Thyroid gland (tissue), 4 donors: ENCODE data around the gene SLC4A1AP. TPM values are rescaled to one million over a fixed set of nuclear protein-coding genes. Genes with fewer than 3 reads are reported as not detected.

Experiments used
- DNase-seq, 2 donors: peaks; one replicate each; pipeline ENCODE4 v3.0.0-alpha.2; 2019
- H3K27ac ChIP-seq, 3 donors: fragments of 200-600 bp; sonication (generic); 1 replicate in 2 of 3; 2 replicates in 1 of 3; pipeline ENCODE4 v1.5.1; 2016 to 2019; ENCODE audit warnings: mild to moderate bottlenecking in 1 of 3, moderate library complexity in 1 of 3
- H3K27me3 ChIP-seq: fragments of 200-600 bp; sonication (generic); one replicate; pipeline ENCODE4 v1.5.1; 2019
- H3K36me3 ChIP-seq, 2 donors: fragments of 200-600 bp; sonication (generic); one replicate each; pipeline ENCODE4 v1.5.1; 2016 to 2019
- H3K4me1 ChIP-seq, 2 donors: fragments of 200-600 bp; sonication (generic); one replicate each; pipeline ENCODE4 v1.5.1; 2017 to 2019
- H3K4me3 ChIP-seq, 3 donors: fragments of 200-600 bp; sonication (generic); replicated peaks in 1 of 3; 1 replicate in 2 of 3; 2 replicates in 1 of 3; pipeline ENCODE4 v1.5.1; 2016; ENCODE audit warnings: mild to moderate bottlenecking in 1 of 3
- H3K9me3 ChIP-seq: fragments of 200-600 bp; sonication (generic); one replicate; pipeline ENCODE4 v1.5.1; 2017
- CTCF ChIP-seq, 6 experiments: fragments of 200-600 bp in 3 of 6; fragments of 450-650 bp in 3 of 6; sonication (generic) in 3 of 6; IDR thresholded peaks; one replicate each; pipeline ENCODE4 v1.5.1; 2016 to 2019; ENCODE audit warnings: antibody characterized with exemption in 6 of 6, mild to moderate bottlenecking in 2 of 6, inconsistent platforms in 1 of 6, moderate library complexity in 1 of 6
- POLR2A ChIP-seq, 2 donors: fragments of 450-650 bp; IDR thresholded peaks; one replicate each; pipeline ENCODE4 v1.6.1; 2017; ENCODE audit warnings: antibody characterized with exemption in 2 of 2, mild to moderate bottlenecking in 2 of 2, moderate library complexity in 1 of 2
- WGBS, 2 donors: methylation state at CpG; one replicate each; pipeline ENCODE4 v1.1.5; 2017; 5-methylcytosine and 5-hydroxymethylcytosine counted together
- intact Hi-C: fragments of 100-400 bp; cut with DNase I; formaldehyde crosslinking; loops from one replicate; pipeline ENCODE4 v1.15.1; 2023
- total RNA-seq, 4 donors: library from RNA; depleted of rRNA; stranded (reverse); fragments of >200 nt; gene quantifications; one replicate each; pipeline ENCODE4 v1.2.3, GENCODE V29; 2016

Gene SLC4A1AP
- total RNA-seq, 4 donors from 2014 or later, result 16.5 to 26.6 (median 23.4) TPM

GRCh38 chr2:27634291-27634690 is 29.4 kb upstream of the SLC4A1AP start:
- H3K9me3 ChIP-seq, result no peaks in the 10 kb centered on the region
- no peak overlapping the region for H3K4me3 ChIP-seq
- intact Hi-C loops, result no loop called here
- H3K27ac ChIP-seq, result no peak overlapping the region
- TF ChIP-seq POLR2A (IDR thresholded peaks at IDR 0.05), result no peak
- TF ChIP-seq CTCF (IDR thresholded peaks at IDR 0.05), result no peak
- peaks cover 41 to 46% of the 10 kb centered on the region in 2 donors for H3K36me3 ChIP-seq
- no peak for DNase-seq
- WGBS, 2 donors, result 96 to 97% methylated on average over 2 of the region's 2 CpGs
- peaks cover 6 to 8% of the 10 kb centered on the region in 2 donors for H3K4me1 ChIP-seq
- H3K27me3 ChIP-seq, result no peaks in the 10 kb centered on the region

GRCh38 chr2:27636766-27637165 is 26.9 kb upstream of the SLC4A1AP start:
- intact Hi-C loops, result no loop called here
- no peaks in the 10 kb centered on the region for H3K4me1 ChIP-seq

GRCh38 chr2:27638037-27638637 is 25.6 kb upstream of the SLC4A1AP start:
- peaks cover 64 to 67% of the 10 kb centered on the region in 2 donors for H3K36me3 ChIP-seq
- no peaks in the 10 kb centered on the region for H3K9me3 ChIP-seq
- intact Hi-C loops, result no loop called here
- WGBS, 2 donors, result 86 to 90% methylated on average over 3 of the region's 3 CpGs
- no peaks in the 10 kb centered on the region for H3K27me3 ChIP-seq
- H3K4me3 ChIP-seq, result no peak overlapping the region
- TF ChIP-seq POLR2A (IDR thresholded peaks at IDR 0.05), result no peak
- no peak for TF ChIP-seq CTCF (IDR thresholded peaks at IDR 0.05)
- H3K4me1 ChIP-seq, result no peaks in the 10 kb centered on the region
- DNase-seq, result no peak
- no peak overlapping the region for H3K27ac ChIP-seq

More at GRCh38 chr2:27636766-27637165, 26.9 kb upstream of the SLC4A1AP start:
- H3K9me3 ChIP-seq, result no peaks in the 10 kb centered on the region
- no peak overlapping the region for H3K27ac ChIP-seq
- H3K27me3 ChIP-seq, result no peaks in the 10 kb centered on the region
- H3K4me3 ChIP-seq, result no peak overlapping the region
- TF ChIP-seq CTCF (IDR thresholded peaks at IDR 0.05), result no peak
- TF ChIP-seq POLR2A (IDR thresholded peaks at IDR 0.05), result no peak
- 96 to 98% methylated on average over 5 of the region's 5 CpGs for WGBS, 2 donors
- no peak for DNase-seq
- peaks cover 56 to 63% of the 10 kb centered on the region in 2 donors for H3K36me3 ChIP-seq

GRCh38 chr2:27638709-27639108 is 25.0 kb upstream of the SLC4A1AP start:
- no peak overlapping the region for H3K27ac ChIP-seq
- TF ChIP-seq CTCF (IDR thresholded peaks at IDR 0.05) (no peak), POLR2A (IDR thresholded peaks at IDR 0.05) (no peak)
- H3K36me3 ChIP-seq, result peaks cover 64 to 66% of the 10 kb centered on the region in 2 donors
- 60 to 62% methylated on average over 3 of the region's 3 CpGs for WGBS, 2 donors
- H3K4me3 ChIP-seq, result no peak overlapping the region
- DNase-seq, result no peak
- H3K4me1 ChIP-seq, result peaks cover 0 to under 1% of the 10 kb centered on the region in 2 donors
- no peaks in the 10 kb centered on the region for H3K9me3 ChIP-seq
- intact Hi-C loops, result no loop called here
- H3K27me3 ChIP-seq, result no peaks in the 10 kb centered on the region

GRCh38 chr2:27640722-27641245 is 22.9 kb upstream of the SLC4A1AP start:
- H3K36me3 ChIP-seq, result peaks cover 49 to 50% of the 10 kb centered on the region in 2 donors

More at GRCh38 chr2:27640722-27641245, 22.9 kb upstream of the SLC4A1AP start:
- intact Hi-C loops, result no loop called here
- peaks cover 0 to 4% of the 10 kb centered on the region in 2 donors for H3K4me1 ChIP-seq
- no peaks in the 10 kb centered on the region for H3K27me3 ChIP-seq
- no peaks in the 10 kb centered on the region for H3K9me3 ChIP-seq
- DNase-seq, result no peak
- 90 to 94% methylated on average over 2 of the region's 2 CpGs for WGBS, 2 donors
- no peak overlapping the region for H3K4me3 ChIP-seq
- TF ChIP-seq CTCF (IDR thresholded peaks at IDR 0.05), result no peak
- no peak for TF ChIP-seq POLR2A (IDR thresholded peaks at IDR 0.05)
- H3K27ac ChIP-seq, result no peak overlapping the region
